Psoas muscle (tissue), 8 donors: ENCODE data around the gene EIF6. TPM values are rescaled to one million over a fixed set of nuclear protein-coding genes. Genes with fewer than 3 reads are reported as not detected.

ENCODE experiments used
- ATAC-seq, 4 donors: fragments of 200-7000 bp; cut with Tn5 transposase; one replicate each; pipeline ENCODE4 v1.9.1; 2020; ENCODE audit warnings: moderate library complexity in 3 of 4, mild to moderate bottlenecking in 2 of 4
- DNase-seq, 2 donors: peaks; one replicate each; pipeline ENCODE4 v3.0.0-alpha.2; 2020
- H3K27ac ChIP-seq: fragments of 200-600 bp; one replicate; pipeline ENCODE4 v1.8.0; 2022
- H3K27me3 ChIP-seq, 3 donors: fragments of 200-600 bp in 1 of 3; one replicate each; pipeline versions ENCODE4 v1.6.1 to v1.8.0; 2013 to 2022; ENCODE audit warnings: low read length in 2 of 3, mild to moderate bottlenecking in 2 of 3, moderate library complexity in 1 of 3; ENCODE audit not compliant: insufficient read depth in 3 of 3
- H3K36me3 ChIP-seq, 2 donors: fragments of 200-600 bp in 1 of 2; one replicate each; pipeline versions ENCODE4 v1.6.1 to v1.8.0; 2013 to 2022; ENCODE audit warnings: low read depth in 1 of 2, mild to moderate bottlenecking in 1 of 2, moderate library complexity in 1 of 2; ENCODE audit not compliant: insufficient read depth in 1 of 2
- H3K4me1 ChIP-seq: fragments of 200-600 bp; one replicate; pipeline ENCODE4 v1.8.0; 2022
- H3K4me3 ChIP-seq: fragments of 200-600 bp; one replicate; pipeline ENCODE4 v1.8.0; 2022; ENCODE audit warnings: mild to moderate bottlenecking
- H3K9me3 ChIP-seq: fragments of 200-600 bp; one replicate; pipeline ENCODE4 v1.8.0; 2022
- WGBS, 3 donors: extraction: QIAGEN DNeasy Blood & Tissue Kit; methylation state at CpG; one replicate each; pipeline versions ENCODE4 v1.1.6 to v1.1.7; 2013; 5-methylcytosine and 5-hydroxymethylcytosine counted together
- intact Hi-C, 2 donors: fragments of 100-400 bp; cut with DNase I; formaldehyde crosslinking; loops; one replicate each; pipeline versions ENCODE4 v1.11.0 to v1.14.2; 2022
- polyA plus RNA-seq, 3 donors: library from polyadenylated mRNA; stranded (reverse); fragments of 200-250 nt; gene quantifications; one replicate each; pipeline ENCODE4 v1.2.3, GENCODE V29; 2013
- total RNA-seq, 4 donors: library from RNA; stranded (reverse); fragmentation: NEBNext Ultra II Directional in 2 of 4; extraction: Animal tissue kit (Norgen Biotek cat#: 25700) in 2 of 4; gene quantifications; one replicate each; pipeline versions ENCODE4 v1.2.1 to v1.2.4, GENCODE V29; 2021 to 2023
- TF ChIP-seq, protein P1 (sequence below): fragments of 200-600 bp; IDR thresholded peaks from one replicate; pipeline ENCODE4 v1.8.0; 2022; ENCODE audit warnings: antibody characterized with exemption
- donor health status: healthy with polysubstance abuse.
- donor health status: DM: no; HTN: no; CAD: no; lungs with moderate emphysema.
- donor health status: Bipolar disorder and iron deficiency.
- donor health status: healthy.
- donor health status: DM: yes; HTN: yes; CAD: no.
- donor health status: DM: no; HTN: no; CAD: no.
- donor health status: DM: no; HTN: no; CAD: no.
- donor health status: DM: yes; HTN: yes; CAD: no.

The EIF6 gene
- total and polyA plus RNA-seq, 7 donors = 44.3 to 169 (median 63.0) TPM

DNA sequence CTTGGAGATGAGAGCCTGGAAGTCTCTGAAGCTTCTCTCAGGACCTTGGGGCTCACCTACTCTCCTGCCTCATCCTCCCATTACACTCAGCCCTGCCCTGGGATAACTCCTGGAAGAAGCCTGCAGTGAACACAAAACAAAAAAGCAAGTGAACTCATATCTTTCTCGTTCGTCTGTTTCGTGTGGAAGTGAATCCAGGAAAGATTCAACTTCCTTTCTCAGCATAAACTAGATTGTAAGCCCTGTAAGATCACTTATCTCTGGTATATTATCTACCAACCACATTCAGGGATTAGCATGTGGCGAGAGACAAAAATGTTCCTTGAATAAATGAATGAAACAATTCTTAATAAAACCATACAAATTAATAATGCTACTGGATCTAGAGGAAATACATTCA lies 44.1 kb upstream of the EIF6 start:
- Histone ChIP-seq H3K4me1 (peaks cover 30% of the 10 kb centered on the region), H3K4me3 (no peak overlapping the region), H3K27me3 (no peaks in the 10 kb centered on the region), H3K36me3 (no peaks in the 10 kb centered on the region), H3K27ac (no peak overlapping the region), H3K9me3 (no peaks in the 10 kb centered on the region)
- DNase-seq = no peak
- TF ChIP-seq, protein P1, sequence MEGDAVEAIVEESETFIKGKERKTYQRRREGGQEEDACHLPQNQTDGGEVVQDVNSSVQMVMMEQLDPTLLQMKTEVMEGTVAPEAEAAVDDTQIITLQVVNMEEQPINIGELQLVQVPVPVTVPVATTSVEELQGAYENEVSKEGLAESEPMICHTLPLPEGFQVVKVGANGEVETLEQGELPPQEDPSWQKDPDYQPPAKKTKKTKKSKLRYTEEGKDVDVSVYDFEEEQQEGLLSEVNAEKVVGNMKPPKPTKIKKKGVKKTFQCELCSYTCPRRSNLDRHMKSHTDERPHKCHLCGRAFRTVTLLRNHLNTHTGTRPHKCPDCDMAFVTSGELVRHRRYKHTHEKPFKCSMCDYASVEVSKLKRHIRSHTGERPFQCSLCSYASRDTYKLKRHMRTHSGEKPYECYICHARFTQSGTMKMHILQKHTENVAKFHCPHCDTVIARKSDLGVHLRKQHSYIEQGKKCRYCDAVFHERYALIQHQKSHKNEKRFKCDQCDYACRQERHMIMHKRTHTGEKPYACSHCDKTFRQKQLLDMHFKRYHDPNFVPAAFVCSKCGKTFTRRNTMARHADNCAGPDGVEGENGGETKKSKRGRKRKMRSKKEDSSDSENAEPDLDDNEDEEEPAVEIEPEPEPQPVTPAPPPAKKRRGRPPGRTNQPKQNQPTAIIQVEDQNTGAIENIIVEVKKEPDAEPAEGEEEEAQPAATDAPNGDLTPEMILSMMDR = no peak
- intact Hi-C loops = loop anchor here in 1 of 2 donors (5.0 kb wide), 1 partner anchor 39 kb away; no protein-coding TSS in a partner anchor
- WGBS, 3 donors = 84 to 87% (median 85%) methylated on average over 4 of the region's 4 CpGs
- no peak for ATAC-seq

DNA sequence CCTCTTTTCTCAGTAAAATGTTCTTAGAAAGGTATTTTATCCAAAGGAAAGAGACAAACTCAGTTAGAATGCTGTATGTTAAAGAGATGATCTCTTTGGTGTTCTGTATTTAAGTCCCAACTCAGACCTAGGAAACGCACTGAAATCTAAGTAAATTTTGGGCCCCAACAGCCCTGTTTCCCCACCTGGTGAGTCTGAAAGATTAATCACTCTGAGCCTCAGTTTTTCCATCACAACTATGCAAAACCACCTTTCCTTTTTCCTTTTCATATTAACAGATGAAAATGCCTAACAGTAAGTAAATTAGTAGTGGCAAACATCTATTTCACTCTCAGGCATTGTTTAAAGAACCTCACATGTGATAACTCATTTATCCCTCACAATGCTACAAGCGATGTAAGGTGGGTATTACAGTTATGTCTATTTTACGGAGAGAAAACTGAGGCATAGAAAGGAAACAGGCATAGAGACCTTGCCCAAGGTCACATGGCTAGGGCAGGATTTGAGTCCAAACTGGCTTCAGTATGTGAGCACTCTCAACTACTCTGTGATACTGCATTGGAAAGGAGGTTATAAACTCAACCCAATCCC lies 43.6 kb upstream of the EIF6 start:
- 95 to 98% (median 98%) methylated on average over 3 of the region's 3 CpGs for WGBS, 3 donors
- Histone ChIP-seq H3K27me3 (no peaks in the 10 kb centered on the region), H3K9me3 (no peaks in the 10 kb centered on the region), H3K36me3 (no peaks in the 10 kb centered on the region), H3K4me1 (peaks cover 30% of the 10 kb centered on the region), H3K27ac (no peak overlapping the region), H3K4me3 (no peak overlapping the region)
- ATAC-seq (no peak), DNase-seq (no peak)
- TF ChIP-seq, protein P1 = no peak
- intact Hi-C loops = loop anchor here in 1 of 2 donors (5.0 kb wide), 1 partner anchor 39 kb away; no protein-coding TSS in a partner anchor

DNA sequence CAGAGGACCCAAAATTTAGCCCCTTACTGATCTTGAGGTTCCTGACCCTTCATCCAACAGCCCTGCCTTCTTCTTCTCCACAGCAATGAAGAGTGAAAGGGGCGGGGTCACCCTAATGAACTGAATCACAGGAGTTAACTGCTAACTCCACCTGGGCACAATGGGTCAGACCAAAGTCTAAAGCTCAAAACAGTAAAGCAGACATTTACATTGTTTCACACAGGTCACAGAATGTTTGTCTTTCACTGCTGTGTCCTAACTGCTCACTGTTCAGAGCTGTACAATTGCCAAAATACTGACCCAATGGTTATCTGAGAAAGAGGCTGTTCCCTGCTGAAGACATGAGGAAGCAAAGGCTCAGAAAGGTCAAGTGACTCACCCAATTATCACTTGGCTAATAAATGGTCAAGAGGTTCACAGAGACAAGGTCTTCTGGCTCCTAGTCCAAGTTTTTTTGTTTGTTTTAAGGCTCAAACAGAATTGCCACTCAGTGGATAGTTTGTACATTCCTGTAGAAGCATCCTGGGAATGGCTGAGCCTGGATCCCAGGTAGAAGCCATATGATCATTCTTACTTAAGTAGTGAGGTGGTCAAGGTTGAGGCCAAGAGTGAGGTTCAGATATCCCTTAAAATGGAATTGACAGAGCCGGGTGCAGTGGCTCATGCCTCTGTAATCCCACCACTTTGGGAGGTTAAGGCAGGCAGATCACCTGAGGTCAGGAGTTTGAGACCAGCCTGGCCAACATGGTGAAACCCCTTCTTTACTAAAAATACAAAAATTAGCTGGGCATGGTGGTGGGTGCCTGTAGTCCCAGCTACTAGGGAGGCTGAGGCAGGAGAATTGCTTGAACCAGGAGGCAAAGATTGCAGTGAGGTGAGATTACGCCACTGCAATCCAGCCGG lies 42.8 kb upstream of the EIF6 start:
- ATAC-seq (peak; percentile 70 to 83 (median 74)), DNase-seq (no peak)
- Histone ChIP-seq H3K27me3 (no peaks in the 10 kb centered on the region), H3K4me3 (no peak overlapping the region), H3K9me3 (no peaks in the 10 kb centered on the region), H3K36me3 (no peaks in the 10 kb centered on the region), H3K27ac (peak overlapping the region; percentile 71), H3K4me1 (peaks cover 30% of the 10 kb centered on the region)
- TF ChIP-seq, protein P1 = no peak
- intact Hi-C loops = loop anchor here in 1 of 2 donors (5.0 kb wide), 1 partner anchor 40 kb away; no protein-coding TSS in a partner anchor
- 93 to 95% (median 94%) methylated on average over 4 of the region's 4 CpGs for WGBS, 3 donors

DNA sequence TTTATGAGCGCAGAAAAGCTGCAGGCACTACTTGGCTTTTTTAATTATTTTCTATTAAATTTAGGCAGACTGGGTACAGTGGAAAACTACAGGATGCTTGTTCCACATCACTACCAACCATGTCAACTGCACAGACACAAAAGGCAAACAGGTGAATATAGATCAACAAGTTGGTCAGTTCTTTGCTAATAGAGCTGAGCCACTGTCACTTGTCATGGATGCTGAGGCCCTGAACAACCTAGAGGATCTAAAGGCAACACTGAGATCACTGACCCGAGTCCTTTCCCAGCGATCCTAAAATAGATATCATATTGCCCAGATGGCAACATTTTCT lies 42.1 kb upstream of the EIF6 start:
- WGBS, 3 donors = 68 to 83% (median 72%) methylated on average over 3 of the region's 3 CpGs
- Histone ChIP-seq H3K27ac (peak overlapping the region; percentile 71), H3K4me3 (no peak overlapping the region), H3K9me3 (no peaks in the 10 kb centered on the region), H3K4me1 (peaks cover 30% of the 10 kb centered on the region), H3K36me3 (no peaks in the 10 kb centered on the region), H3K27me3 (no peaks in the 10 kb centered on the region)
- DNase-seq (no peak), ATAC-seq (peak in 2 of 4 donors; percentile 14 to 28)
- intact Hi-C loops = loop anchor here in 1 of 2 donors (5.0 kb wide), 1 partner anchor 41 kb away; no protein-coding TSS in a partner anchor
- TF ChIP-seq, protein P1 = no peak
